Measurements from ENCODE around the gene LGR6.

GRCh38 chr1:202187041-202187671 is 6.4 kb upstream of the LGR6 start:
- TF ChIP-seq CTCF (IDR thresholded peaks at IDR 0.05; ENCODE audit: poor library complexity) (no peak), EZH2 (IDR thresholded peaks at IDR 0.05; ENCODE audit: borderline replicate concordance) (no peak), EZH2phosphoT487 (IDR thresholded peaks at IDR 0.05; ENCODE audit: low read depth, severe bottlenecking, unreplicated experiment) (no peak)

Measured in hepatocyte (in vitro differentiated cells).